Hepatocyte (in vitro differentiated cells): Measurements from ENCODE around the gene HBQ1.

Experiments
- EZH2 ChIP-seq: fragments of 200-600 bp; sonication (generic); IDR thresholded peaks from 2 replicates; pipeline ENCODE4 v1.6.1; 2016; ENCODE audit warnings: antibody characterized with exemption, mild to moderate bottlenecking, borderline replicate concordance
- TF ChIP-seq, protein P1 (sequence below): fragments of 200-600 bp; sonication (generic); IDR thresholded peaks from 2 replicates; pipeline ENCODE4 v1.5.1; 2016; ENCODE audit warnings: antibody characterized with exemption, mild to moderate bottlenecking; ENCODE audit not compliant: poor library complexity

DNA sequence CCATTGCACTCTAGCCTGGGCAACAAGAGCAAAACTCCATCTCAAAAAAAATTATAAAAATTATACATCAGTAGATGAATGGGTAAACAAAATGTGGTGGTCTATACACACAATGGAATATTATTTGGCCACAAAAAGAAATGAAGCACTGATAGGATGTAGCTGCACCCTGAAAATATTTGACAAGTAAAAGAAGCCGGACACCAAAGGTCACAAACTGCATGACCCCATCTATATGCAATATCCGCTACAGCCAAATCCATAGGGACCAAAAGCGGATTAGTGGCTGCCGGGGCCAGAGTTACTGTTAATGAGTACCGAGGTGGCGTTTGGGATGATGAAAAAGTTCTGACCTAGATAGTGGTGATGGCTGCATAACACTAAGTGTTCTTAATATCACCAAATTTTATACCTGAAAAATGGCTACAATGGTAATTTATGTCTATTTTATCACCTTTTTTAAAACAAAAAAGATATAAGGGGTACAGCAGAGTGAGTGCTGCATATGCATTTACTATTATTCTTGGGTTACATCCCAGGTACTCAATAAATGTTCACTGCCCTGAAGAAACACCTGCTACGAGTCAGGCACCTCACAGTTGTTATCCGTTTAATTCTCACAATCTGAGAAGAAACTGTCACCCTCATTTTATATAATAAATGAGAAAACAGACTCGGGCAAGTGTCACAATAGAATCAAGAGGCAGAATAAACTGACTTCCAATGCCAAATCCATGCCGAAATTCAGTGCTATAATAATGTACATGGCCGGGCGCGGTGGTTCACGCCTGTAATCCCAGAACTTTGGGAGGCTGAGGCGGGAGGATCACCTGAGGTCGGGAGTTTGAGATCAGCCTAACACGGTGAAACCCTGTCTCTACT lies 807 bp upstream of the HBQ1 start:
- TF ChIP-seq, protein P1, sequence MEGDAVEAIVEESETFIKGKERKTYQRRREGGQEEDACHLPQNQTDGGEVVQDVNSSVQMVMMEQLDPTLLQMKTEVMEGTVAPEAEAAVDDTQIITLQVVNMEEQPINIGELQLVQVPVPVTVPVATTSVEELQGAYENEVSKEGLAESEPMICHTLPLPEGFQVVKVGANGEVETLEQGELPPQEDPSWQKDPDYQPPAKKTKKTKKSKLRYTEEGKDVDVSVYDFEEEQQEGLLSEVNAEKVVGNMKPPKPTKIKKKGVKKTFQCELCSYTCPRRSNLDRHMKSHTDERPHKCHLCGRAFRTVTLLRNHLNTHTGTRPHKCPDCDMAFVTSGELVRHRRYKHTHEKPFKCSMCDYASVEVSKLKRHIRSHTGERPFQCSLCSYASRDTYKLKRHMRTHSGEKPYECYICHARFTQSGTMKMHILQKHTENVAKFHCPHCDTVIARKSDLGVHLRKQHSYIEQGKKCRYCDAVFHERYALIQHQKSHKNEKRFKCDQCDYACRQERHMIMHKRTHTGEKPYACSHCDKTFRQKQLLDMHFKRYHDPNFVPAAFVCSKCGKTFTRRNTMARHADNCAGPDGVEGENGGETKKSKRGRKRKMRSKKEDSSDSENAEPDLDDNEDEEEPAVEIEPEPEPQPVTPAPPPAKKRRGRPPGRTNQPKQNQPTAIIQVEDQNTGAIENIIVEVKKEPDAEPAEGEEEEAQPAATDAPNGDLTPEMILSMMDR = no peak
- no peak for TF ChIP-seq EZH2
